Omental fat pad (tissue), 4 donors: Measurements from ENCODE around the gene CD4. TPM values are rescaled to one million over a fixed set of nuclear protein-coding genes. Genes with fewer than 3 reads are reported as not detected.

ENCODE experiments used
- ATAC-seq: fragments of 150-250 bp; one replicate; pipeline ENCODE4 v1.9.1; 2016; ENCODE audit warnings: mild to moderate bottlenecking, moderate library complexity; ENCODE audit not compliant: low FRiP score
- DNase-seq: peaks from one replicate; pipeline ENCODE4 v3.0.0-alpha.2; 2019; ENCODE audit warnings: low spot score
- total RNA-seq, 4 donors: library from RNA; depleted of rRNA; stranded (reverse); fragments of >200 nt; gene quantifications; one replicate each; pipeline ENCODE4 v1.1.0, GENCODE V29; 2016
- TF ChIP-seq, protein P1 (sequence below), 3 donors: fragments of 450-650 bp; IDR thresholded peaks; one replicate each; pipeline ENCODE4 v1.5.1; 2016 to 2017; ENCODE audit warnings: antibody characterized with exemption in 3 of 3, mild to moderate bottlenecking in 3 of 3, moderate library complexity in 2 of 3

The CD4 gene
- total RNA-seq, 4 donors from 2014 or later = 19.7 to 26.5 (median 21.8) TPM

DNA sequence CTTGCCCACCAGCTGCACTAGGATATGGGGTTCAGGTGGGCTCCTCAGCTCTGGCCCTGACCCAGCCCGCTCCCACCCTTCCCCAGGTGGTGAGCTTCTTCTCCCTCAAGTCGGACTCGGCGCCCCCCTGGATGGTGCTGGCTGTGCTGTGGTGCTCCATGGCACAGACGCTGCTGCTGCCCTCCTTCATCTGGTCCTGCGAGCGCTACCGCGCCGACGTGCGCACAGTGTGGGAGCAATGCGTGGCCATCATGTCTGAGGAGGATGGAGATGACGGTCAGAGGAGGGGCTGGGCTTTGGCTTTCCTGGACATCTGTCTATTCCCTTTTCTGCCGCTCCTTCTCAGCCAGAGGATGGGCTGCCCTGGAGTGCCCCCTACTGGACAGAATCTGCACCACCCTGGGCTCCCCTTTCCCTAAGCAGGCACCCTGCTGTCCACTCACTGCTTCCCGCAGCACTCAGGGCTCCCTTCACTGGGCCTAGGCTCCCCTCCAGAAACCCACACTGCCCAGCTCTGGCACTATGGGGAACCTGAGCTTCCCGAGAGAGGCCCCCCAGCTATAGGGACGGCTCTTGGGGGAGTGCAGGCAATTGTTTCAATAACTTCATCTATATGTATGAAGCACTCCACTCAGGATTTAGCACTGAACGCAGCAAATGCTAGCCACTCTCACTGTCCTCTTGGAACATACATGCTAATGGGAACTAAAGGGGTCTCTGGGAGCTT is 36.2 kb downstream of the CD4 start:
- TF ChIP-seq, protein P1, sequence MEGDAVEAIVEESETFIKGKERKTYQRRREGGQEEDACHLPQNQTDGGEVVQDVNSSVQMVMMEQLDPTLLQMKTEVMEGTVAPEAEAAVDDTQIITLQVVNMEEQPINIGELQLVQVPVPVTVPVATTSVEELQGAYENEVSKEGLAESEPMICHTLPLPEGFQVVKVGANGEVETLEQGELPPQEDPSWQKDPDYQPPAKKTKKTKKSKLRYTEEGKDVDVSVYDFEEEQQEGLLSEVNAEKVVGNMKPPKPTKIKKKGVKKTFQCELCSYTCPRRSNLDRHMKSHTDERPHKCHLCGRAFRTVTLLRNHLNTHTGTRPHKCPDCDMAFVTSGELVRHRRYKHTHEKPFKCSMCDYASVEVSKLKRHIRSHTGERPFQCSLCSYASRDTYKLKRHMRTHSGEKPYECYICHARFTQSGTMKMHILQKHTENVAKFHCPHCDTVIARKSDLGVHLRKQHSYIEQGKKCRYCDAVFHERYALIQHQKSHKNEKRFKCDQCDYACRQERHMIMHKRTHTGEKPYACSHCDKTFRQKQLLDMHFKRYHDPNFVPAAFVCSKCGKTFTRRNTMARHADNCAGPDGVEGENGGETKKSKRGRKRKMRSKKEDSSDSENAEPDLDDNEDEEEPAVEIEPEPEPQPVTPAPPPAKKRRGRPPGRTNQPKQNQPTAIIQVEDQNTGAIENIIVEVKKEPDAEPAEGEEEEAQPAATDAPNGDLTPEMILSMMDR (IDR thresholded peaks at IDR 0.05) = peak in 2 of 3 donors; percentile 62 to 82
- DNase-seq (peak; percentile 76), ATAC-seq (peak; percentile 63)

DNA sequence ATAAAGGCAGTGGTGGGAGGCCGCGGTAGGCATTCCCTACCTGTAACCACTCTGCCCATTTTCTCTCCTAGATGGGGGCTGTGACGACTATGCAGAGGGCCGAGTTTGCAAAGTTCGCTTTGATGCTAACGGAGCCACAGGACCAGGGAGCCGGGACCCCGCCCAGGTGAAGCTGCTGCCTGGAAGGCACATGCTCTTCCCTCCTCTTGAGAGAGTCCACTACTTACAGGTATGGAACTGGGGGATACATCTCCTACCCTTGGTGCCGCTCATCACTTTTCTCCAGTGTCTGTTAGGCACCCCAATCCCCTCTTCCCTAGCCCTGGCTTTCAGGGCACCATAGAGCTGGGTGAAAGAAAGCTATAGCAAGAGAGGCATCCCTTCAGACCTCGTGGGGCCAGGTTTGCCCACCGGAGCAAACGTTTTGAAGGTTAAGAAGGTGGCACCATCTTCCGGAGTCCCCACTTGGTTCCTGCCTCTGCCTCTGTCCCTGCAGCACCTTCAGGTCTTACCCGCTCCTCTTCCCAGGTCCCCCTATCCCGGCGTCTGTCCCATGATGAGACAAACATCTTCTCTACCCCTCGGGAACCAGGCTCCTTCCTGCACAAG is 36.9 kb downstream of the CD4 start:
- TF ChIP-seq, protein P1 (IDR thresholded peaks at IDR 0.05) = no peak
- DNase-seq = no peak
- no peak for ATAC-seq

DNA sequence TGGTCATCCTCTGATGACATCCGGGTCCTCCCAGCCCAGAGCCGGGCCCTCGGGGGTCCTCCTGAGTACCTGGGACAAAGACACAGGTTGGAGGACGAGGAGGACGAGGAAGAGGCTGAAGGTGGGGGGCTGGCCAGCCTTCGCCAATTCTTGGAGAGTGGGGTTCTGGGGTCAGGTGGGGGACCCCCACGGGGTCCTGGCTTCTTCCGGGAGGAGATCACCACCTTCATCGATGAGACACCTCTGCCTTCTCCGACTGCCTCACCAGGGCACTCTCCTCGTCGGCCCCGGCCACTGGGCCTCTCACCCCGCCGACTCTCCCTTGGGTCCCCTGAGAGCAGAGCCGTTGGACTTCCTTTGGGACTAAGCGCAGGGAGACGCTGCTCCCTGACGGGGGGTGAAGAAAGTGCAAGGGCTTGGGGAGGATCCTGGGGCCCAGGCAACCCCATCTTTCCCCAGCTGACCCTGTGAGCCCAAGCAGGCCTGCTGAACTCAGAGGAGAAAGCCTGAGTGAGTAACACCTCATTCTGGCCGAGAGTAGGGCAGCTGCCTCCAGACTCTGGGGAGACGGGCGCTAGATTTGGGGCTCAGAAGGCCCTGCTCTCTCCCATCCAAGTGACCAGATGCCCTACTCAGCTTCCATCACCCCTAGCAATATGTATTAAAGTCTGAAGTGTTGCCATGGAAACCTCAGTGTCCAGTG is 37.6 kb downstream of the CD4 start:
- TF ChIP-seq, protein P1 (IDR thresholded peaks at IDR 0.05) = no peak
- DNase-seq = no peak
- ATAC-seq = no peak

DNA sequence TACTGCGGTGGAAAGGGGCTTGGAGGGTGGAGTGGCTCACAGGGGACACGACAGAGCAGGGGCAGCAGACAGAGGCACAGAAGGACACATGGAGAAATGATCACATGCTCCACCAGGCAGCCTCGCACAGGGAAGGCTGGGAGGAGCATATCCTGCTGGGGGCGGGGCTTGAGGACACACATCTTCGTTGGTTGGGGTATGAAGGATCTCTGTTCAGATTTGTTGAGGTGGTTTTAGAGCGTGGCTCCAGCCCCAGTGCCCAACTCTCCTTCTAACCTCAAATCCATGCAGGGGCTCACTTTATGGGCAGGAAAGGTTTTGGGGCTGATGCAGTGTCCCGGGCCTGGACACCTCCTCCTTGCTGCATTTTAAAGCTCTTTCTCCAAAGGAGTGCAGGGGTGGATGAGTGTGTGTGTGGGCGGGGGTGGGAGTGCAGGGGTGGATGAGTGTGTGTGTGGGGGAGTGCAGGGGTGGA is 38.1 kb downstream of the CD4 start:
- peak; percentile 65 for DNase-seq
- TF ChIP-seq, protein P1 (IDR thresholded peaks at IDR 0.05) = no peak
- ATAC-seq = peak; percentile 31

DNA sequence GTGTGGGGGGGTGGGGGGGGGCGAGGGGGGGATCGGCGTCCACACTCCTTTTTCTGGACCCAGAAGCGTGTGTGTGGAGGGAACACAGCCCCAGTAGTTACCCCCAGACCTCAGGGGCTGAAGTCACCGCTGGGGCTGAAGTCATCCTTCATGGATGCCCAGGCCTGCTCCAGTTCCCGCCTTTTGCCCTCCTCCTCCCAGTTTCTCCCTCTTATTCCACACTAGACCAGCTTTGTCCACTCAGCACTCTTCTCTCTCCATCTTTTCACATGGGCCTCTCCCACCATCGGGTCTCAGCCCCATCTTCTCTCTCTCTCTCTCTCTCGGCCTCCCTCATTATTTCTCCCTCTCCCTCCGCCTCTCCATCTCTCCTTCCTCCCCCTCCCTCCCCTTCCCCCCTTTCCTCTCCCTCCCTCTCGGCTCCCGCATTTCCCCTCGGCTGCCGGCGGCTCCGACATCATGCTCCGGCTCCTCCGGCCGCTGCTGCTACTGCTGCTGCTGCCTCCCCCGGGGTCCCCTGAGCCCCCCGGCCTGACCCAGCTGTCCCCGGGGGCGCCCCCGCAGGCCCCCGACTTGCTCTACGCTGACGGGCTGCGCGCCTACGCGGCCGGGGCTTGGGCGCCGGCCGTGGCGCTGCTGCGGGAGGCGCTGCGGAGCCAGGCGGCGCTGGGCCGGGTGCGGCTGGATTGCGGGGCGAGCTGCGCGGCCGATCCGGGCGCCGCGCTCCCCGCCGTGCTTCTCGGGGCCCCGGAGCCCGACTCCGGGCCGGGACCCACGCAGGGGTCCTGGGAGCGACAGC is 38.9 kb downstream of the CD4 start, which contains the start of gene P3H3:
Gene P3H3, plus strand, starts transcription at position 426 of the 799 bp plus-strand sequence. Its CDS starts 34 bp downstream, at position 460.
- ATAC-seq (peak; percentile 4), DNase-seq (no peak)
- TF ChIP-seq, protein P1 (IDR thresholded peaks at IDR 0.05) = no peak

DNA sequence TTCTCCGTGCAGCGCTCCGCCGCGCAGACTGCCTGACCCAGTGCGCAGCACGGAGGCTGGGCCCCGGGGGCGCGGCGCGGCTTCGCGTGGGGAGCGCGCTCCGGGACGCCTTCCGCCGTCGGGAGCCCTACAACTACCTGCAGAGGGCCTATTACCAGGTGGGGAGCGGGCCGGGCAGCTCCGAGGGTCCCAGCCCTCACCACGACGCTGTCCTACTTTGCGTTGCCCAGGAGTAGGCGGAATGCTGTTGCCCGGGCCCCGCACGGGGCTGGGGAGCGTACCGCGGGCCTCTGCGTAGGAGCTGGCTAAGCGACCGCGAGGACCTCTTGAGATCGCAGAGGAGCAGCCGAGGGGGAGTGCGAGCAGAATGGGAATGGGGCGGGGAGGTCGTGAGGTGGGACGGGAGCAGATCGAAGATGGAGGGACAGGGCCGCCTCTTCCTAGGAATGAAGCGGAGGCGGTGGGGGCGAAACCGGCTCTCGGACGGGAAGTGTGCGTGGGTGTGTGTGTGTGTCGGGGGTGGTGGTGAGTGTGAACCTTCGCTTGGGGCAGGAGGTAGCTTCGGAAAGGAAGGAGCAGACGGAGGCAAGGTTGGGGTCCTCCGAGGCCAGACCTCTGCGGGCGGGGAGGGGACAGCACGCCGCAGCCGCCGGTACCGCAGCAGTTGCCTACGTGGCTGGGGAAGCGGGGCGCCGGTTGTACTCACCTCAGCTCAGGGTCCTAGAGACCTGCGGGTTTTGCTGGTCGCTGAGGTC is 39.6 kb downstream of the CD4 start:
- ATAC-seq = peak; percentile 34
- TF ChIP-seq, protein P1 (IDR thresholded peaks at IDR 0.05) = no peak
- no peak for DNase-seq
